Measurements from ENCODE around the gene CCBE1. TPM values are rescaled to one million over a fixed set of nuclear protein-coding genes. Genes with fewer than 3 reads are reported as not detected.
A peak's percentile ranks its signal among the peaks of the same experiment; 100 is the strongest.

CCBE1 gene
- total and polyA plus RNA-seq, 4 donors: 3.4 to 59.0 (median 21.9) TPM

- H3K27me3 ChIP-seq (ENCODE audit: control insufficient read depth in 3 of 3, insufficient read depth in 3 of 3, low read length in 2 of 3): no peaks in the 10 kb centered on the region
- H3K4me1 ChIP-seq (ENCODE audit: control insufficient read depth in 5 of 5, insufficient read depth in 5 of 5, low read length in 5 of 5): peaks cover 0 to 6% (median 0%) of the 10 kb centered on the region in 5 donors
- no peak overlapping the region for H3K9ac ChIP-seq (ENCODE audit: insufficient read depth in 1 of 2, low read length in 2 of 2)
- H3K4me3 ChIP-seq: no peak overlapping the region
- no peaks in the 10 kb centered on the region for H3K9me3 ChIP-seq (ENCODE audit: control insufficient read depth in 4 of 4, insufficient read depth in 3 of 4, low read length in 3 of 4)
- 83 to 85% methylated on average over 11 of the region's 11 CpGs for WGBS, 2 donors
- TF ChIP-seq CTCF (IDR thresholded peaks at IDR 0.05; ENCODE audit: control extremely low read depth, extremely low read depth): no peak
- DNase-seq (peak in 1 of 3 donors; percentile 41), ATAC-seq (ENCODE audit: insufficient read depth, low FRiP score) (no peak)
- peaks cover 0 to 2% (median 0%) of the 10 kb centered on the region in 4 donors for H3K36me3 ChIP-seq (ENCODE audit: control insufficient read depth in 4 of 4, insufficient read depth in 4 of 4, low read length in 4 of 4)
- H3K27ac ChIP-seq (ENCODE audit: low read depth in 1 of 2, low read length in 1 of 2): no peak overlapping the region
Observed at GRCh38 chr18:59387687-59388565, 309.3 kb downstream of the CCBE1 start.

- peaks cover 0 to 2% (median 0%) of the 10 kb centered on the region in 4 donors for H3K36me3 ChIP-seq (ENCODE audit: control insufficient read depth in 4 of 4, insufficient read depth in 4 of 4, low read length in 4 of 4)
- no peak overlapping the region for H3K4me3 ChIP-seq
- H3K9ac ChIP-seq (ENCODE audit: insufficient read depth in 1 of 2, low read length in 2 of 2): no peak overlapping the region
- H3K4me1 ChIP-seq (ENCODE audit: control insufficient read depth in 5 of 5, insufficient read depth in 5 of 5, low read length in 5 of 5): peaks cover 0 to 6% (median 0%) of the 10 kb centered on the region in 5 donors
- H3K9me3 ChIP-seq (ENCODE audit: control insufficient read depth in 4 of 4, insufficient read depth in 3 of 4, low read length in 3 of 4): no peaks in the 10 kb centered on the region
- no peak for TF ChIP-seq CTCF (IDR thresholded peaks at IDR 0.05; ENCODE audit: control extremely low read depth, extremely low read depth)
- 80 to 88% methylated on average over 8 of the region's 8 CpGs for WGBS, 2 donors
- H3K27me3 ChIP-seq (ENCODE audit: control insufficient read depth in 3 of 3, insufficient read depth in 3 of 3, low read length in 2 of 3): no peaks in the 10 kb centered on the region
- ATAC-seq (ENCODE audit: insufficient read depth, low FRiP score) (no peak), DNase-seq (no peak)
- H3K27ac ChIP-seq (ENCODE audit: low read depth in 1 of 2, low read length in 1 of 2): no peak overlapping the region
Observed at GRCh38 chr18:59386909-59387686, 310.1 kb downstream of the CCBE1 start.

GRCh38 chr18:59385191-59385590 is 312.0 kb downstream of the CCBE1 start:
- no peak for ATAC-seq (ENCODE audit: insufficient read depth, low FRiP score)
- 85 to 95% methylated on average over 4 of the region's 4 CpGs for WGBS, 2 donors
- no peak overlapping the region for H3K4me3 ChIP-seq

More at GRCh38 chr18:59385191-59385590, 312.0 kb downstream of the CCBE1 start:
- H3K27ac ChIP-seq (ENCODE audit: low read depth in 1 of 2, low read length in 1 of 2): no peak overlapping the region
- no peak overlapping the region for H3K9ac ChIP-seq (ENCODE audit: insufficient read depth in 1 of 2, low read length in 2 of 2)
- no peak for TF ChIP-seq CTCF (IDR thresholded peaks at IDR 0.05; ENCODE audit: control extremely low read depth, extremely low read depth)
- peaks cover 0 to 8% (median 0%) of the 10 kb centered on the region in 5 donors for H3K4me1 ChIP-seq (ENCODE audit: control insufficient read depth in 5 of 5, insufficient read depth in 5 of 5, low read length in 5 of 5)
- peaks cover 0 to under 1% (median 0%) of the 10 kb centered on the region in 4 donors for H3K36me3 ChIP-seq (ENCODE audit: control insufficient read depth in 4 of 4, insufficient read depth in 4 of 4, low read length in 4 of 4)
- DNase-seq: no peak
- H3K27me3 ChIP-seq (ENCODE audit: control insufficient read depth in 3 of 3, insufficient read depth in 3 of 3, low read length in 2 of 3): no peaks in the 10 kb centered on the region
- H3K9me3 ChIP-seq (ENCODE audit: control insufficient read depth in 4 of 4, insufficient read depth in 3 of 4, low read length in 3 of 4): no peaks in the 10 kb centered on the region
